ENCODE measurements around the gene GANAB.

- TF ChIP-seq CTCF (conservative IDR thresholded peaks at IDR 0.05; ENCODE audit: low read depth, low read length) (no peak), EZH2 (IDR thresholded peaks at IDR 0.05; ENCODE audit: borderline replicate concordance, low read depth, low read length, poor library complexity, severe bottlenecking) (no peak)
Observed at GRCh38 chr11:62602141-62603071, 44.0 kb downstream of the GANAB start.

All from A673 (cell line).